GM19468 (cell line): ENCODE measurements around the gene SGCA.

Source experiments
- ATAC-seq: cut with Tn5 transposase; IDR thresholded peaks from one replicate; pipeline ENCODE4 v1.9.1; 2021; ENCODE audit warnings: mild to moderate bottlenecking, moderate library complexity, moderate number of reproducible peaks; ENCODE audit not compliant: unreplicated experiment; ENCODE audit errors: extremely low read depth

The SGCA gene

GRCh38 chr17:50180111-50180510 is 14.3 kb downstream of the SGCA start:
- no peak for ATAC-seq

- no peak for ATAC-seq
Observed at GRCh38 chr17:50180620-50181019, 14.8 kb downstream of the SGCA start.

DNA sequence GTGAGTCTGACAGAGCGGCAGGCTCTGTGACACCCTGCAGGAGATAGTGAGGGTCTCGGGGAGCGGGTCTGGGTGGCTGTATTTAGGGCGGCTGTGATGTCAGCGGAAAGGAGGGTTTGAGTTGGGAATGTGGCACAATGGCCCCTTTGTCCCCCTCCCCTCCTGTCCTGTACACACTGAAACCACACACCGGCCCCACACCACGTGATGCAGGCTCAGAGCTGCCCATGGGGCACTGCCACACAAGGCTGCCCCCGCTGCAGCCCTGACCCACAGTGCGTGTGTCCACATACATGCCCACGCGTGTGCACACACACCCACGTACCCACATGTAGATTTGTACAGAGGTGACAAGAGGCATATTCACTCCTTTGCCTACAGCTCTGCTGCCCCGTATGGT is 15.3 kb downstream of the SGCA start:
- ATAC-seq: no peak

DNA sequence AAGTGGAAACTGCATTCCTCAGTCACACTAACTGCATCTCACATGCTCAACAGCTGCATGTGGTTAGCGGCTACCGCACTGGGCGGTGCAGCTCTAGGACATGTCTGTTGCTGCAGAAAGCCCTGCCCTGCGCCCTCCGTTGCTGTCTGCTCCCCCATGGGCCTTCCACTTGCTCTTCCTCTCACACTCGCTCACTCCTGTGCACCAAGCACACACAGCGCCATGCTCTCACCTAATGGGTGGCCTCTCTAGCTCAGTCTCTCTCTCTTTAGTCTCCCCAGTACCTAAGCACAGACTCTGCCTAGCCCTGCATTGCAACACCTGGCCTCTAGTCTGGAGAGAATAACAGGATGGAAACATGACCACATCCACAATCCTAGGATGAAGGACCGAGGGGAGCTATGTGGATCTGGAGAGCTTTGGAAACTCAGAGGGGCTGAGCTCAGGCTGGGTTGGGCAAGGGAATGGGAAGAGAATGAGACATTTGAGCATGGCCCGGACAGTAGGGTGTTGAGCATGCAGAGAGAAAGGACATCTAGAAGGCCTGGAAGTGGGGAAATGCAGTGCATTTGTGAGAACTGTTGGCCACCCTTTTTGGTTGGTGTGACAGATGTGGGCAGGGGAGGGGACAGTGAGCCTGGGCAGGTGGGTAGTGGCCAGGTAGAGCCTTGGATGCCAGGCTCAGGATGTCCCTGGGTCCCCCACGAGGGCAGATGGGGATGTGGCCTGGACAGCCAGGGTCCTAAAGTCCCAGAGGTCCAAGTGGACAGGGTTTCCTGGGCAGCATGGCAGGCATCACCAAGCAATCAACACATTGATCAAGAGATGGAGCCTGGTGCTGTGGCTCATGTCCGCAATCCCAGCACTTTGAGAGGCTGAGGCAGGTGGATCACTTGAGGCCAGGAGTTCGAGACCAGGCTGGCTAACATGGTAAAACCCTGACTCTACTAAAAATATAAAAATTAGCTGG is 16.1 kb downstream of the SGCA start:
- ATAC-seq: no peak

GRCh38 chr17:50182783-50183420 is 17.1 kb downstream of the SGCA start:
- ATAC-seq: no peak

DNA sequence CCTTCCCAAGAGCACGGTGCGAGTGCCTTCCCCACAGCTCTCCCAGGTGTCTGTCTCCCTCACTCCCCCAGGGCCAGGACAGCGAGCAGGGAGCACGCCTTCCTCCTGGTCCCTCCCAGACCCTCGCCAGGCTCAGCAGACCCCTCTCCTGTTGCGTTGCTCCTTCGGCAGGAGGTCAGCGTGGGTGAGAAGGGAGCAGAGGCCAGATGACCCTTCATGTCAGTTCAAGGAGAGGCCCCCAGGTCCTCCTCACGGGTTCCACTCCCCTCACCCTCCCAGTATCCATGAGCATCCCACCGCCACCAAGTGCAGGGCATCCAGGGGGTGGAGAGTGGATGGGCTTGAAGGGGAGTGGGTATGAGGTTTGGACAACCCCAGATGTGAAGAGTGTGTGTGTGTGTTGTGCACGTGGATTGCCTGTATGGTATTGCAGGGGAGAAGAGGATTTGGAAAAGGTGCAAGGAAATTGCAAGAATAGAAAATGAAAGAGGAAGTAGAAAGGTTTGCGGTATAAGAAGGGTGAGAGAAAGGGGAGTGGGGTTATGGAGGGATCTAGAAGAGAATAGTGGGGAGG is 17.7 kb downstream of the SGCA start:
- no peak for ATAC-seq

DNA sequence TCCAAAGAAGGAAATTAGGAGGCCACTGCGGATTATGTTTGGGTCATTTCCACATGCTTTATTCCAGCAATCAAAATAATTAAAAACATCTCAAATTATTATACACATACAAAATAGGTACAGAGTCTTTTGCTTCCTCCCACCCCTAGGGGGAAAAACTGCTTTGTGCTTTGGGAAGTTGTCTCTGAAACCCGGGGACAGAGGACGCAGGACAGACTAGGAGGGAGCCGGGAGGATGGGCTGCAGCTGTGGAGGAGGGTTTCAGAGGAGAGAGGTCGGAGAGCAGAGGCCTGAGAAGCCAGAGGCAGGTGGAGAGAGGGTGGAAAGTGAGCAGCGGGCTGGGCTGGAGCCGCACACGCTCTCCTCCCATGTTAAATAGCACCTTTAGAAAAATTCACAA is 18.3 kb downstream of the SGCA start:
- ATAC-seq: no peak

DNA sequence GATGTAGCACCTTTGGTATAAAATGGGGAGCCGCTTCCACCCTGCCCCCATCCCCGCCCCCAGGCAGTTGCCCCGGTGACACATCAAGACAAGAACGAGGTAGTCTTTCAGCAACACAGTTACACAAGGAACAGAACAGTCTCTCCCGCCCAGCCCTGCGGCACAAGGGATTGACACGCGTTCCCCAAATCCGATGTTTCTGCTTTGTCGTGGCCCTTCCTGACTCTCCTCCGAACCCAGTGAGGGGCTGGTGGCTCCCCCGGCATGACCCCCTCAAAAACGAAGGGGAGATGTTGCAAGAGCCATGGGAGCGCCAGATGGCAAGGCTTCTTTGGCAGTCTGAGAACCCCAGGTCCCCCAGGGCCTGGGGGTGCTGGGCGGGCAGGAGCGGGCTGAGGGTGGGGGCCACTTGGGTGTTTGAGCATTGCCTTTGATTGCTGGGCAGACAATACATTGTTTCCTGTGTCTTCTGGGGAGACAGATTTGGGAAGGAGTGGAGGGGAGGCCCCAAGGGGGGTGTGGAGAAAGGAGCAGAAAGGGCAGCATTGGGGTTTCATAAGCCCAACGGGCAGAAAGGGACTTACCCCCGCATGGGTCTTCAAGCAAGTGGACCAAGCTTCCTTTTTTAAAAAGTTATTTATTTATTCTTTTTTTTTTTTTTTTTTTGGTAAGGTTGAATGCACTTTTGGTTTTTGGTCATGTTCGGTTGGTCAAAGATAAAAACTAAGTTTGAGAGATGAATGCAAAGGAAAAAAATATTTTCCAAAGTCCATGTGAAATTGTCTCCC is 19.0 kb downstream of the SGCA start:
- no peak for ATAC-seq

GRCh38 chr17:50185631-50186471 is 20.0 kb downstream of the SGCA start:
- ATAC-seq: no peak

DNA sequence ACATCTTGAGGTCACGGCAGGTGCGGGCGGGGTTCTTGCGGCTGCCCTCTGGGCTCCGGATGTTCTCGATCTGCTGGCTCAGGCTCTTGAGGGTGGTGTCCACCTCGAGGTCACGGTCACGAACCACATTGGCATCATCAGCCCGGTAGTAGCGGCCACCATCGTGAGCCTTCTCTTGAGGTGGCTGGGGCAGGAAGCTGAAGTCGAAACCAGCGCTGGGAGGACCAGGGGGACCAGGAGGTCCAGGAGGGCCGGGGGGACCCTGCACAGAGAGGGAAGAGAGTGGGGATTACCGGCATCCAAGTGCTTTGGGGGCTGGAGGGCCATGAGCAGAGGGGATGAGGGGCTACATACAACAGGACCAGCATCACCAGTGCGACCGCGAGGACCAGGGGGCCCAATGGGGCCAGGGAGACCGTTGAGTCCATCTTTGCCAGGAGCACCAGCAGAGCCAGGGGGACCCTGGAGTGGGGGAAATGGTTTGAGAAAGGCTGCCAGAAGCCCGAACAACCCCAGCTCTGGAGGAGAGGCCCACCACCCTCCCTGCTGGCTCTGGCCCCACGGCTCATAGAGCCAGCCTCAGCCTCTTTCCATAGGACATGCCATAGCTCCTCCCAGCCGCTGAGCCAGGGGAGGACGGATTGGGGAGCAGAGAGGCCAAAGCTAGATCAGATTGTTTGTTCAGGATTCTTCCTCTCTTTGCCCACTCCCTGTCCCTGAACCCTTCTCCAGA is 21.0 kb downstream of the SGCA start:
- ATAC-seq: no peak

- ATAC-seq: no peak
Observed at GRCh38 chr17:50187394-50187725, 21.6 kb downstream of the SGCA start.

DNA sequence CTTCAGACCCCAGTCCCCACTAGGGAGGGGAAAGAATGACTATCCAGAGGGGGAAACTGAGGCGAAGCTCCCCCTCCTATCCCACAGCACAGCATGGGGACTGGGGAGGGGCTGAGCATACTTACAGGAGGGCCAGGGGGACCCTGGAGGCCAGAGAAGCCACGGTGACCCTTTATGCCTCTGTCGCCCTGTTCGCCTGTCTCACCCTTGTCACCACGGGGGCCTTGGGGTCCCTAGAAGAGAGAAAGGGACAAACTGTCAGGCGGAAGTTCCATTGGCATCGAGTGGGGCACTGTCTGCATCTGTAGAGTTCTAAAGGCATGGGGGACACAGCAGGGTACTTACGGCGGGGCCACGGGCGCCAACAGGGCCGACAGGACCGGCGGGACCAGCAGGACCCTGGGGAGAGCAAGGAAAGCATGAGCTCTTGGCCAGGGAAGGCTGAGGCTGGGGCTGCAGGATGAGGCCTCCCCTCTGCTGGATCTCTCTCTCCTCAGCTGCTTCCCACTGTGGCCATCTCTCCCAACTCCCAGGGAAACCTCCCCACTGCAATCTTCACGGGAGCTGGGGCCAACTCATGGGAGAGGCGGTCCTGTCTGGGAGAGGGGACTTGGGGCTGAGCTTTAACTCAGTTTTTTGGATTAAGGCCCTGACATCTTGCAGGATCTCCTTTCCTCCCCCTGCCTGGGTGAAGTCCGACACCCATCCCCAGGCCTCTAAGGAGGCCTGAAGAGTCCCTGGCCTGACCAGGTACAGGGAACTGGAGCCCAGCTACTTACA is 22.1 kb downstream of the SGCA start:
- no peak for ATAC-seq

- no peak for ATAC-seq
Observed at GRCh38 chr17:50188531-50188920, 22.7 kb downstream of the SGCA start.

DNA sequence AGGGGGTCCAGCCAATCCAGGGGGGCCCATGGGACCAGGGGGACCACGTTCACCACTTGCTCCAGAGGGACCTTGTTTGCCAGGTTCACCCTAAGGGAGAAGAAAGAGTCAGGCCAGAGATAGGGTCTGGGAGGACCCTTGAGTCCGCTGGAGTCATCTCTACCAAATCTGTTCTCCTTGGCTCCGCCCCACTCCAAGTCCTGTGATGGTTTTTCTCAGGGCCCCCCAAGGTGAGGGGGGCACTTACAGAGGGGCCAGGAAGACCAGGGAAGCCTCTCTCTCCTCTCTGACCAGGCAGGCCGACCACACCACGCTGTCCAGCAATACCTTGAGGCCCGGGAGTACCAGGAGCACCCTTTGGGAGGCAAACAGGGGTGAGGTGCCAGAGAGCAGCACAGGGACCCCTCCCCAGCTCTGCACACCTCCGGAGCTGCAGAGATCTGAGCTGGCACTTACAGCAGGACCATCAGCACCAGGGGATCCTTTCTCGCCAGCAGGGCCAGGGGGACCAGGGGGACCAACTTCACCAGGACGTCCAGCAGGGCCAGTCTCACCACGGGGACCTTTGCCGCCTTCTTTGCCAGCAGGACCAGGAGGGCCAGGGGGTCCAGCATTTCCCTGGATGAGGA is 23.2 kb downstream of the SGCA start:
- no peak for ATAC-seq

- no peak for ATAC-seq
Observed at GRCh38 chr17:50189550-50190292, 23.9 kb downstream of the SGCA start.

- no peak for ATAC-seq
Observed at GRCh38 chr17:50190293-50190602, 24.4 kb downstream of the SGCA start.

DNA sequence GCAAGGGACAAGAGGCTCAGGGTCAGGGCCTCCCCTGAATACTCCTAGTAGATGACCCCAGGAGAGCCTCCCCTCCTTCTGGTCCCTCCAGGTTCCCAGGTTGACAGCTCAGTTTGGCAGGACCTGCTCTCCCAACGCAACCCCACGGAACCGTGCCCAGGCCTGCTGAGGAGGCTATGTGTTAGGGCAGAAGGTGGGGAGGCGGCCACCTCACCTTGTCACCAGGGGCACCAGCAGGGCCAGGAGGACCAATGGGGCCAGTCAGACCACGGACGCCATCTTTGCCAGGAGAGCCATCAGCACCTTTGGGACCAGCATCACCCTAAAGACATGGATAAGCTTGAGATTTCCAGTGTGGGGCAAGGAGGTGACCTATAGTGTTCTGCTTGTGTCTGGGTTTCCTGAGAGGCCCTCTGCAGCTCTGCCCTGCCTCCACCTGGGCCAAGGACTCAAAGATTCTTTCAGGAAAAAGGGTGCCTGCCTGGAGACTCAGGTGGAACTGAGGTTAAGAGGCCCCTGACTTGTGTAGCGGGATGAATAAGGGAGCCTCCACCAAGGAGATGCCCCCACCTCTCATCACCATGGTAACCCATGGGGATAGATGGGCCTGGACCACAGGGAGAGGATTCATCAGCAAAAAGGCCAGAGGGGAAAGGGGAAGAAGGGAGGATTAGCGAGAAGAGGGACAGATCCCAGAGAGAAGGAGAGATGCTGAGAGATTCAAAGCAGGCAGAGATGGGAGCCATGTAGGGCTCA is 25.0 kb downstream of the SGCA start:
- ATAC-seq: no peak
